Activated naive CD8-positive, alpha-beta T cell treated with anti-CD3 and anti-CD28 coated beads, Interleukin-2, amount 10 ng/mL, durations not matched to agents 7 days and 5 days (primary cell): ENCODE data around the gene NOTUM. TPM values are rescaled to one million over a fixed set of nuclear protein-coding genes. Genes with fewer than 3 reads are reported as not detected.

Experiments
- ATAC-seq: fragments of 150-1000 bp; cut with Tn5 transposase; one replicate; pipeline ENCODE4 v1.10.0; 2021; ENCODE audit warnings: low read depth, moderate library complexity
- POLR2A ChIA-PET: fragments of 350-600 bp; sonication (Branson Sonifier 250); formaldehyde crosslinking; loops from one replicate; lab custom pipeline; 2021; ENCODE audit warnings: antibody characterized with exemption; lab: Charles Lee
- DNase-seq: peaks from one replicate; pipeline ENCODE4 v3.0.0; 2021
- H3K27ac Mint-ChIP-seq: one replicate; pipeline ENCODE4 v1.8.0; 2022; ENCODE audit warnings: mild to moderate bottlenecking, mixed read lengths
- H3K27me3 Mint-ChIP-seq: one replicate; pipeline ENCODE4 v1.8.0; 2022; ENCODE audit warnings: mild to moderate bottlenecking, moderate library complexity, mixed read lengths
- H3K36me3 Mint-ChIP-seq: one replicate; pipeline ENCODE4 v1.8.0; 2021; ENCODE audit warnings: mild to moderate bottlenecking, mixed read lengths
- H3K4me1 Mint-ChIP-seq: one replicate; pipeline ENCODE4 v1.8.0; 2021; ENCODE audit warnings: mixed read lengths
- H3K4me3 Mint-ChIP-seq: one replicate; pipeline ENCODE4 v1.8.0; 2022; ENCODE audit warnings: mild to moderate bottlenecking, moderate library complexity, mixed read lengths
- H3K9me3 Mint-ChIP-seq: one replicate; pipeline ENCODE4 v1.8.0; 2021; ENCODE audit warnings: mixed read lengths
- total RNA-seq, 2 experiments: library from RNA; stranded (reverse); gene quantifications; one replicate each; pipeline ENCODE4 v1.2.3, GENCODE V29; 2021

Gene NOTUM
- total RNA-seq, 2 experiments from 2014 or later = 0.25 to 0.26 TPM

DNA sequence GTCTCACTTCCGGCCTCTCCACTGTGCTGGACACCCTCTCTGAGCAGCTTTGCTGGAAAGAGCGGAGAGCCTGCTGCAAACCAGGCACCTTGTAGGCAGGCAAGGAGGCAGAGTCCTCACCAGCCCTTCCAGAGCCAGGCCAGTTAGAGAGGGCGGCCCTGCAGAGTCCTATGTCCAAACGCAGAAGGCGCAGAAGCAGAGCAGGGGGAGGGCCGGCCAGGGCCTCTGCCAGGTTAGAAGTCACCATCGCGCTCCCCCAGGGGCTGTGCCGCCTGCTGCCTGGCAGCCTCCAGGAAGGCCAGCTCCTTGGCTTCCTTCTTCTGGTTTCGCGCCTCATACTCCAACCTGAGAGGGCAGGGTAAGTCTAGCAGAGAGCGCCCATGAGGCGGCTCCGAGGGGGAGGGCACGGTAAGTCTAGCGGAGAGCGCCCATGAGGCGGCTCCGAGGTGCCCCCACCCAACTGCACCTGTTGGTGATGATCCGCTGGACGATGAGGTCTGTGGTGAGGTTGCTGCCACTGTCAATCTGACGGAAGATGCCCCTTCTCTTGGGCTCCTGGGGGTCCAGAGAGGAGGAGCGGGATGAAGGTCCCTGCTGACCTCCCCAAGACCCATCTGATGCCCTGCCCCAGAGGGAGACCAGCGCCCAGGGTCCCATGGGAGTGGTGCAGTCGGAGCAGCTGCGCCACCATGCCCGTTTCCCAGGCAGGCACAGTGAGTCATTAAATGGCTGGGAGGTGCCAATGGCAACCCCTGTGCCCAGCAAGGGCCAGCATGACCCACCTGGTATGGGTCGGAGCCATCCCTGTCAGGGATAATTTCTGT, 56.2 kb downstream of the NOTUM start:
- H3K27me3 Mint-ChIP-seq = peaks cover 11% of the 10 kb centered on the region
- H3K4me3 Mint-ChIP-seq = no peak overlapping the region
- H3K9me3 Mint-ChIP-seq = no peaks in the 10 kb centered on the region
- H3K4me1 Mint-ChIP-seq = peaks cover 2% of the 10 kb centered on the region
- peaks cover 9% of the 10 kb centered on the region for H3K36me3 Mint-ChIP-seq
- POLR2A ChIA-PET = no interaction called here
- ATAC-seq = no peak
- no peak for DNase-seq
- no peak overlapping the region for H3K27ac Mint-ChIP-seq

GRCh38 chr17:81903896-81904599, 56.9 kb downstream of the NOTUM start:
- POLR2A ChIA-PET = no interaction called here
- Mint-ChIP-seq H3K36me3 (peaks cover 9% of the 10 kb centered on the region), H3K9me3 (no peaks in the 10 kb centered on the region), H3K27me3 (peaks cover 11% of the 10 kb centered on the region), H3K27ac (no peak overlapping the region), H3K4me1 (peaks cover 2% of the 10 kb centered on the region), H3K4me3 (no peak overlapping the region)
- ATAC-seq (no peak), DNase-seq (no peak)

DNA sequence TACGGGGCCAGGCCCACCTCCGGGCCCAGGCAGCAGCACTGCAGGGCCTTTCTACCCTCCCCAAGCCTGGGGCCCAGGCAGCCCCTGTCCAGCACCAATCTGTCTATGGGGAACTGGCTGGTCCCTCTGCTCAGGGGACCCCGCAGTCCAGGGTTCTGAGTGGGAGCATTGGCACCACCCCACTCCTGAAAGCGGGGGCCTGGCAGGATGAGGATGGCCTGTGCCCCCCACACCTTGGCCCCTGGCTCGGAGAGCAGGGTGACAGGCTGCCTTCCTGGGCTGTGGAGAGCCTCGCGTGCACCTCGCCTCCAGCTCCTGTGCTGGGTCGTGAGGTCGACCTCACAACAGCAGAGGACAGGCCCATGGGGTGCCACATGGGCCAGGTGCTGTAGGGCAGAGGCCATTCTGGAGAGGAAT, 57.6 kb downstream of the NOTUM start:
- no peaks in the 10 kb centered on the region for H3K9me3 Mint-ChIP-seq
- H3K4me1 Mint-ChIP-seq = peaks cover 2% of the 10 kb centered on the region
- POLR2A ChIA-PET = no interaction called here
- peaks cover 11% of the 10 kb centered on the region for H3K27me3 Mint-ChIP-seq
- DNase-seq (no peak), ATAC-seq (no peak)
- peaks cover 9% of the 10 kb centered on the region for H3K36me3 Mint-ChIP-seq
- H3K4me3 Mint-ChIP-seq = no peak overlapping the region
- no peak overlapping the region for H3K27ac Mint-ChIP-seq

GRCh38 chr17:81902653-81903414, 58.2 kb downstream of the NOTUM start:
- H3K4me1 Mint-ChIP-seq = peaks cover 2% of the 10 kb centered on the region
- H3K4me3 Mint-ChIP-seq = no peak overlapping the region
- ATAC-seq = peak; percentile 56
- POLR2A ChIA-PET = interaction anchor here (2.3 kb wide), 1 partner anchor 11 kb away, joined by 7 read pairs; the partner anchor contains the start of genes ALYREF and ANAPC11
- peaks cover 11% of the 10 kb centered on the region for H3K27me3 Mint-ChIP-seq
- H3K9me3 Mint-ChIP-seq = no peaks in the 10 kb centered on the region
- H3K27ac Mint-ChIP-seq = no peak overlapping the region
- peaks cover 9% of the 10 kb centered on the region for H3K36me3 Mint-ChIP-seq
- DNase-seq = no peak

Other genes starting within 250 kb of the NOTUM start
- gene SLC25A10, start 248.9 kb downstream of the NOTUM start, total RNA-seq = 10 to 100 TPM; 22.0 to 25.1 TPM
- not detected for gene GCGR, start 157.0 kb downstream of the NOTUM start, total RNA-seq
- gene MCRIP1, start 127.9 kb downstream of the NOTUM start, total RNA-seq = 10 to 100 TPM; 56.5 to 58.3 TPM
- not detected for gene PPP1R27, start 126.1 kb downstream of the NOTUM start, total RNA-seq
- 100 to 1,000 TPM; 319 to 347 TPM for gene P4HB, start 100.7 kb downstream of the NOTUM start, total RNA-seq
- gene ARHGDIA, start 89.8 kb downstream of the NOTUM start, total RNA-seq = 100 to 1,000 TPM; 538 to 539 TPM
- gene ALYREF, start 69.6 kb downstream of the NOTUM start, total RNA-seq = 100 to 1,000 TPM; 135 to 152 TPM
- gene ANAPC11, start 69.5 kb downstream of the NOTUM start, total RNA-seq = 100 to 1,000 TPM; 102 to 106 TPM
- gene NPB, start 58.9 kb downstream of the NOTUM start, total RNA-seq = 1 to 10 TPM in 1 of 2 experiments, under 1 TPM in 1; 0.47 to 1.0 TPM
- 10 to 100 TPM; 39.3 to 44.5 TPM for gene PCYT2, start 49.8 kb downstream of the NOTUM start, total RNA-seq
- 10 to 100 TPM; 64.8 to 65.2 TPM for gene SIRT7, start 43.0 kb downstream of the NOTUM start, total RNA-seq
- 10 to 100 TPM; 18.3 to 20.4 TPM for gene MAFG, start 33.5 kb downstream of the NOTUM start, total RNA-seq
- 10 to 100 TPM; 12.1 to 17.8 TPM for gene PYCR1, start 23.9 kb downstream of the NOTUM start, total RNA-seq
- gene MYADML2, start 14.0 kb downstream of the NOTUM start, total RNA-seq = not detected
- 10 to 100 TPM; 34.4 to 35.1 TPM for gene ASPSCR1, start 16.4 kb upstream of the NOTUM start, total RNA-seq
- 10 to 100 TPM; 62.0 to 64.7 TPM for gene CENPX, start 61.7 kb upstream of the NOTUM start, total RNA-seq
- gene LRRC45, start 62.1 kb upstream of the NOTUM start, total RNA-seq = 10 to 100 TPM; 41.6 to 45.1 TPM
- gene RAC3, start 70.5 kb upstream of the NOTUM start, total RNA-seq = 1 to 10 TPM; 6.7 to 7.6 TPM
- gene DCXR, start 76.5 kb upstream of the NOTUM start, total RNA-seq = 100 to 1,000 TPM; 110 to 115 TPM
- 10 to 100 TPM; 28.7 to 28.8 TPM for gene RFNG, start 90.6 kb upstream of the NOTUM start, total RNA-seq
- 10 to 100 TPM; 76.0 to 79.8 TPM for gene GPS1, start 90.7 kb upstream of the NOTUM start, total RNA-seq
- gene DUS1L, start 104.6 kb upstream of the NOTUM start, total RNA-seq = 100 to 1,000 TPM; 126 to 130 TPM
- 100 to 1,000 TPM; 154 to 163 TPM for gene FASN, start 137.0 kb upstream of the NOTUM start, total RNA-seq